H1 (cell line): ENCODE results near the gene SUGP2. TPM values are rescaled to one million over a fixed set of nuclear protein-coding genes. Genes with fewer than 3 reads are reported as not detected.

Experiments used
- CTCF ChIA-PET: fragments of 300-600 bp; sonication (Branson Sonifier 250); formaldehyde crosslinking; loops from one replicate; lab custom pipeline; 2021; ENCODE audit not compliant: partially characterized antibody; lab: Charles Lee
- POLR2A ChIA-PET: fragments of 300-600 bp; sonication (Branson Sonifier 250); formaldehyde crosslinking; loops from one replicate; lab custom pipeline; 2021; ENCODE audit warnings: inconsistent platforms; ENCODE audit not compliant: partially characterized antibody; lab: Charles Lee
- DNase-seq, 2 experiments: peaks; one replicate each; pipeline versions ENCODE4 v3.0.0 to v3.0.0-alpha.2; 2010 to 2022; ENCODE audit warnings: low spot score in 2 of 2, low read depth in 1 of 2, mixed read lengths in 1 of 2
- FAIRE-seq: peaks from 2 replicates; lab custom pipeline; 2011; peaks lifted over from hg19 to GRCh38; lab: Jason Lieb, UNC
- H2AFZ ChIP-seq: 2 replicates; pipeline ENCODE4 v1.8.1; 2012; ENCODE audit warnings: low read length, inconsistent platforms
- H2AK5ac ChIP-seq: 2 replicates; pipeline ENCODE4 v1.6.1; 2013; ENCODE audit warnings: low read depth, low read length
- H2BK120ac ChIP-seq: replicated peaks from 2 replicates; pipeline ENCODE3; 2013; ENCODE audit warnings: low read depth, low read length, inconsistent platforms
- H2BK12ac ChIP-seq: 2 replicates; pipeline ENCODE4 v1.6.1; 2013; ENCODE audit warnings: low read depth, low read length
- H2BK15ac ChIP-seq: 2 replicates; pipeline ENCODE4 v1.6.1; 2013; ENCODE audit warnings: low read length
- H2BK20ac ChIP-seq: 2 replicates; pipeline ENCODE4 v1.6.1; 2013; ENCODE audit warnings: low read length
- H2BK5ac ChIP-seq: 2 replicates; pipeline ENCODE4 v1.6.1; 2013; ENCODE audit warnings: low read depth, low read length
- H3K14ac ChIP-seq: 2 replicates; pipeline ENCODE4 v1.6.1; 2013; ENCODE audit warnings: inconsistent platforms; ENCODE audit not compliant: insufficient read length
- H3K18ac ChIP-seq: 2 replicates; pipeline ENCODE4 v1.6.1; 2013; ENCODE audit warnings: low read length; ENCODE audit errors: extremely low read depth
- H3K23ac ChIP-seq: 2 replicates; pipeline ENCODE4 v1.6.1; 2013; ENCODE audit warnings: inconsistent platforms; ENCODE audit not compliant: insufficient read length
- H3K23me2 ChIP-seq: 2 replicates; pipeline ENCODE4 v1.6.1; 2013; ENCODE audit warnings: low read depth, low read length
- H3K27ac ChIP-seq: 2 replicates; pipeline ENCODE4 v1.6.1; 2011; ENCODE audit warnings: low read depth, low read length, inconsistent platforms
- H3K27me3 ChIP-seq, 4 experiments: replicated peaks in 1 of 4; 1 replicate in 1 of 4; 2 replicates in 3 of 4; pipeline versions ENCODE4 v1.6.1 to v1.8.1; 2011 to 2013; ENCODE audit warnings: low read length in 3 of 4, mild to moderate bottlenecking in 3 of 4, inconsistent platforms in 2 of 4, mixed read lengths in 2 of 4, moderate library complexity in 1 of 4; ENCODE audit not compliant: control insufficient read depth in 3 of 4, insufficient read depth in 3 of 4; ENCODE audit errors: extremely low read depth in 1 of 4
- H3K36me3 ChIP-seq, 4 experiments: 2 replicates each; pipeline versions ENCODE4 v1.6.1 to v1.8.1; 2011 to 2013; ENCODE audit warnings: mild to moderate bottlenecking in 4 of 4, low read length in 3 of 4, moderate library complexity in 2 of 4, control low read depth in 1 of 4, inconsistent platforms in 1 of 4; ENCODE audit not compliant: insufficient read depth in 4 of 4, control insufficient read depth in 2 of 4
- H3K4ac ChIP-seq: replicated peaks from 2 replicates; pipeline ENCODE3; 2013; ENCODE audit warnings: low read length, low read depth, mixed read lengths, inconsistent platforms; ENCODE audit not compliant: insufficient read length
- H3K4me1 ChIP-seq, 4 experiments: replicated peaks in 1 of 4; 1 replicate in 1 of 4; 2 replicates in 3 of 4; pipeline versions ENCODE4 v1.6.1 to v1.8.1; 2011 to 2013; ENCODE audit warnings: low read length in 3 of 4, inconsistent platforms in 2 of 4, mixed read lengths in 1 of 4; ENCODE audit not compliant: insufficient read depth in 4 of 4, control insufficient read depth in 3 of 4
- H3K4me2 ChIP-seq, 2 experiments: 2 replicates each; pipeline versions ENCODE4 v1.6.1 to v1.8.1; 2011 to 2013; ENCODE audit warnings: low read depth in 2 of 2, low read length in 2 of 2, control low read depth in 1 of 2, inconsistent platforms in 1 of 2, mild to moderate bottlenecking in 1 of 2; ENCODE audit not compliant: insufficient read depth in 1 of 2
- H3K4me3 ChIP-seq, 4 experiments: fragments of 200-600, 300-600 bp in 1 of 4; sonication (generic), shearing (Covaris generic), sonication (Bioruptor Twin) in 1 of 4; 2 replicates each; pipeline versions ENCODE4 v1.5.1 to v1.8.1; 2011 to 2016; ENCODE audit warnings: low read length in 4 of 4, low read depth in 3 of 4, control low read depth in 2 of 4, inconsistent platforms in 2 of 4, mild to moderate bottlenecking in 2 of 4, mixed read lengths in 1 of 4, moderate library complexity in 1 of 4; ENCODE audit not compliant: insufficient read depth in 2 of 4; ENCODE audit errors: extremely low read depth in 1 of 4
- H3K56ac ChIP-seq: replicated peaks from 2 replicates; pipeline ENCODE3; 2013; ENCODE audit warnings: low read depth, mild to moderate bottlenecking, mixed read lengths, low read length, inconsistent platforms; ENCODE audit not compliant: insufficient read length
- H3K79me1 ChIP-seq: 2 replicates; pipeline ENCODE4 v1.6.1; 2013; ENCODE audit warnings: low read depth, low read length, control low read depth
- H3K79me2 ChIP-seq, 2 experiments: 2 replicates each; pipeline versions ENCODE4 v1.6.1 to v1.8.1; 2012 to 2013; ENCODE audit warnings: low read length in 2 of 2, mild to moderate bottlenecking in 2 of 2, inconsistent platforms in 1 of 2; ENCODE audit not compliant: insufficient read depth in 2 of 2, control insufficient read depth in 1 of 2
- H3K9ac ChIP-seq, 4 experiments: replicated peaks in 1 of 4; 1 replicate in 1 of 4; 2 replicates in 3 of 4; pipeline versions ENCODE4 v1.6.1 to v1.8.1; 2011 to 2013; ENCODE audit warnings: low read depth in 3 of 4, low read length in 3 of 4, control low read depth in 2 of 4, mild to moderate bottlenecking in 2 of 4, moderate library complexity in 2 of 4, inconsistent platforms in 1 of 4; ENCODE audit errors: extremely low read depth in 1 of 4
- H3K9me3 ChIP-seq, 2 experiments: 2 replicates each; pipeline versions ENCODE4 v1.6.1 to v1.8.1; 2012 to 2013; ENCODE audit warnings: mild to moderate bottlenecking in 2 of 2, moderate library complexity in 2 of 2, control low read depth in 1 of 2, inconsistent platforms in 1 of 2, low read depth in 1 of 2, low read length in 1 of 2, mixed read lengths in 1 of 2; ENCODE audit not compliant: insufficient read depth in 2 of 2
- H4K20me1 ChIP-seq, 2 experiments: replicated peaks in 1 of 2; 2 replicates each; pipeline versions ENCODE3 to v1.8.1; 2011 to 2013; ENCODE audit warnings: inconsistent platforms in 2 of 2, low read length in 2 of 2, mild to moderate bottlenecking in 1 of 2; ENCODE audit not compliant: insufficient read depth in 2 of 2, control insufficient read depth in 1 of 2
- H4K5ac ChIP-seq: 2 replicates; pipeline ENCODE4 v1.6.1; 2013; ENCODE audit warnings: low read length, low read depth, mixed read lengths, inconsistent platforms; ENCODE audit not compliant: insufficient read length
- H4K8ac ChIP-seq: 2 replicates; pipeline ENCODE4 v1.8.0; 2013; ENCODE audit warnings: mild to moderate bottlenecking, moderate library complexity, low read length, inconsistent platforms; ENCODE audit not compliant: insufficient read depth; ENCODE audit errors: extremely low read depth
- H4K91ac ChIP-seq: replicated peaks from 2 replicates; pipeline ENCODE3; 2013; ENCODE audit warnings: low read length, mixed read lengths, inconsistent platforms; ENCODE audit not compliant: insufficient read length
- BRCA1 ChIP-seq: IDR thresholded peaks from 2 replicates; pipeline ENCODE4 v1.6.1; 2012; ENCODE audit warnings: low read depth, low read length, improper control_type of control experiment
- CEBPB ChIP-seq: IDR thresholded peaks from 2 replicates; pipeline ENCODE4 v1.6.1; 2012; ENCODE audit warnings: low read depth, low read length
- JUND ChIP-seq: IDR thresholded peaks from 2 replicates; pipeline ENCODE4 v1.6.1; 2011; ENCODE audit warnings: mild to moderate bottlenecking, improper control_type of control experiment, low read length
- KDM1A ChIP-seq: fragments of 200-600, 300-600 bp; sonication (generic); IDR thresholded peaks from 2 replicates; pipeline ENCODE4 v1.7.1; 2016; ENCODE audit warnings: mild to moderate bottlenecking, low read length, borderline replicate concordance
- NRF1 ChIP-seq: IDR thresholded peaks from 2 replicates; pipeline ENCODE4 v1.6.1; 2011; ENCODE audit warnings: mild to moderate bottlenecking, low read depth, low read length, improper control_type of control experiment
- POLR2AphosphoS5 ChIP-seq: IDR thresholded peaks from 2 replicates; pipeline ENCODE4 v1.6.1; 2011; ENCODE audit warnings: low read depth, low read length
- POU5F1 ChIP-seq: IDR thresholded peaks from 2 replicates; pipeline ENCODE4 v1.6.1; 2011; ENCODE audit warnings: low read depth, mild to moderate bottlenecking, low read length, moderate library complexity
- RAD21 ChIP-seq, 2 experiments: IDR thresholded peaks in 1 of 2; conservative IDR thresholded peaks in 1 of 2; 2 replicates each; pipeline ENCODE4 v1.6.1; 2011; ENCODE audit warnings: low read depth in 2 of 2, low read length in 2 of 2, improper control_type of control experiment in 1 of 2, inconsistent platforms in 1 of 2, mild to moderate bottlenecking in 1 of 2, moderate library complexity in 1 of 2
- SIX5 ChIP-seq: IDR thresholded peaks from 2 replicates; pipeline ENCODE4 v1.6.1; 2011; ENCODE audit warnings: mild to moderate bottlenecking, low read depth, low read length
- SUZ12 ChIP-seq: fragments of 200-600 bp; sonication (generic); IDR thresholded peaks from 2 replicates; pipeline ENCODE4 v1.6.1; 2012; ENCODE audit warnings: mild to moderate bottlenecking, inconsistent platforms, low read length, moderate library complexity, mixed read lengths
- TAF7 ChIP-seq: optimal IDR thresholded peaks from 2 replicates; pipeline ENCODE3; 2011; ENCODE audit warnings: low read depth, mild to moderate bottlenecking, inconsistent platforms, low read length, moderate library complexity, borderline replicate concordance
- TBP ChIP-seq: IDR thresholded peaks from 2 replicates; pipeline ENCODE4 v1.6.1; 2011; ENCODE audit warnings: low read depth, low read length, improper control_type of control experiment
- WGBS, 2 experiments: shearing (Covaris generic) in 1 of 2; methylation state at CpG; one replicate each; pipeline versions ENCODE4 v1.1.6 to v1.1.7; 2013 to 2015; ENCODE audit warnings: low lambda C conversion rate in 2 of 2, mixed read lengths in 2 of 2, inconsistent platforms in 1 of 2, low coverage in 1 of 2, missing lambda C conversion rate in 1 of 2; ENCODE audit not compliant: insufficient replicate concordance in 2 of 2, insufficient coverage in 1 of 2, insufficient read length in 1 of 2; ENCODE audit errors: extremely low coverage in 1 of 2, missing lambda C conversion rate in 1 of 2; 5-methylcytosine and 5-hydroxymethylcytosine counted together
- polyA plus RNA-seq, 7 experiments: library from polyadenylated mRNA; depleted of rRNA in 3 of 7; stranded (reverse) in 5 of 7; unstranded in 2 of 7; fragments of >200 nt in 5 of 7; fragments of 200-250 nt in 2 of 7; gene quantifications; 1 replicate in 5 of 7; 2 replicates in 1 of 7; 4 replicates in 1 of 7; pipeline versions ENCODE4 v1.2.1 to v1.2.3, GENCODE V29; 2011 to 2013; ENCODE audit warnings: missing spikeins in 2 of 7, mixed read lengths in 2 of 7
- total RNA-seq: library from RNA; stranded (reverse); fragmentation: NEBNext Ultra II Directional; extraction: Animal tissue kit (Norgen Biotek cat#: 25700); gene quantifications from 2 replicates; pipeline ENCODE4 v1.2.1, GENCODE V29; 2021

The SUGP2 gene
- total and polyA plus RNA-seq, 2 of the 8 experiments (the other 6 are each of a cell fraction or from before 2014, with no cell fraction given): 57.7 to 114 TPM

- H2BK12ac ChIP-seq: no peak overlapping the region
- no peak overlapping the region for H3K56ac ChIP-seq
- H3K27ac ChIP-seq: no peak overlapping the region
- no peak overlapping the region for H3K4me3 ChIP-seq
- no peak overlapping the region for H3K4ac ChIP-seq
- H3K23ac ChIP-seq: no peak overlapping the region
- ChIA-PET CTCF (interaction anchor here (0.6 to 3.0 kb wide), 7 partner anchors 12 to 90 kb away, joined by 3 to 13 read pairs (median 5); no protein-coding TSS in a partner anchor), POLR2A (interaction anchor here (0.7 to 0.8 kb wide), 2 partner anchors 9 to 14 kb away, joined by 3 read pairs; no protein-coding TSS in a partner anchor)
- no peak overlapping the region for H2AK5ac ChIP-seq
- no peaks in the 10 kb centered on the region for H3K79me2 ChIP-seq
- TF ChIP-seq BRCA1 (no peak), KDM1A (no peak), POU5F1 (no peak), NRF1 (no peak), SUZ12 (no peak), RAD21 (IDR thresholded peaks at IDR 0.05 in 1 of 2, conservative IDR thresholded peaks at IDR 0.05 in 1 of 2; ENCODE audit: low read depth in 2 of 2, low read length in 2 of 2) (no peak), TAF7 (no peak), JUND (no peak), TBP (no peak), SIX5 (no peak), CEBPB (no peak), POLR2AphosphoS5 (no peak)
- no peak overlapping the region for H2BK5ac ChIP-seq
- no peak overlapping the region for H3K14ac ChIP-seq
- H3K36me3 ChIP-seq: no peaks in the 10 kb centered on the region
- 0 out of 2 replicates have a peak, but pooled peaks cover 2% of the 10 kb centered on the region for H3K79me1 ChIP-seq
- no peaks in the 10 kb centered on the region; the same call in 1 of the 2 replicates for H3K23me2 ChIP-seq
- H2BK15ac ChIP-seq: no peak overlapping the region
- DNase-seq (no peak), FAIRE-seq (no peak)
- H3K4me2 ChIP-seq: no peak overlapping the region
- 90% methylated on average over 7 of the region's 7 CpGs; no CpG with 5 or more reads in 1 of the 2 experiments for WGBS, 2 experiments
- H3K4me1 ChIP-seq: no peaks in the 10 kb centered on the region
- no peak overlapping the region for H3K9ac ChIP-seq
- H4K5ac ChIP-seq: no peak overlapping the region
- H2BK120ac ChIP-seq: no peak overlapping the region
- H2AFZ ChIP-seq: no peak overlapping the region
- H4K20me1 ChIP-seq: peaks cover 0 to 8% of the 10 kb centered on the region in 2 experiments
- H3K27me3 ChIP-seq: peaks cover 0 to 31% (median 23%) of the 10 kb centered on the region in 4 experiments; a peak in 6 of 7 replicates
- no peak overlapping the region for H4K91ac ChIP-seq
- H3K9me3 ChIP-seq: no peaks in the 10 kb centered on the region
- no peak overlapping the region for H2BK20ac ChIP-seq
- H3K18ac ChIP-seq: no peak overlapping the region
- no peak overlapping the region for H4K8ac ChIP-seq
These were observed 43.8 kb upstream of the SUGP2 start for GRCh38 chr19:19077103-19077502.
